BE2C (cell line): Measurements from ENCODE around the gene SH3TC1.

Source experiments
- DNase-seq: peaks from one replicate; pipeline ENCODE4 v3.0.0-alpha.2; 2020
- H3K27me3 ChIP-seq: fragments of 250-450 bp; sonication (Bioruptor Pico); 2 replicates; pipeline ENCODE4 v1.5.1; 2020; ENCODE audit warnings: mild to moderate bottlenecking
- H3K36me3 ChIP-seq: fragments of 250-450 bp; sonication (Bioruptor Pico); 2 replicates; pipeline ENCODE4 v1.5.1; 2020; ENCODE audit warnings: mild to moderate bottlenecking
- H3K4me1 ChIP-seq: fragments of 250-450 bp; sonication (Bioruptor Pico); 2 replicates; pipeline ENCODE4 v1.5.1; 2020
- H3K4me3 ChIP-seq: 2 replicates; pipeline ENCODE4 v1.5.1; 2011; ENCODE audit warnings: low read depth, low read length
- H3K9me3 ChIP-seq: fragments of 250-450 bp; sonication (Bioruptor Pico); 2 replicates; pipeline ENCODE4 v1.5.1; 2020
- TF ChIP-seq, protein P1 (sequence below): IDR thresholded peaks from 2 replicates; pipeline ENCODE4 v1.5.1; 2012; ENCODE audit warnings: mild to moderate bottlenecking, low read depth, low read length

Gene SH3TC1

DNA sequence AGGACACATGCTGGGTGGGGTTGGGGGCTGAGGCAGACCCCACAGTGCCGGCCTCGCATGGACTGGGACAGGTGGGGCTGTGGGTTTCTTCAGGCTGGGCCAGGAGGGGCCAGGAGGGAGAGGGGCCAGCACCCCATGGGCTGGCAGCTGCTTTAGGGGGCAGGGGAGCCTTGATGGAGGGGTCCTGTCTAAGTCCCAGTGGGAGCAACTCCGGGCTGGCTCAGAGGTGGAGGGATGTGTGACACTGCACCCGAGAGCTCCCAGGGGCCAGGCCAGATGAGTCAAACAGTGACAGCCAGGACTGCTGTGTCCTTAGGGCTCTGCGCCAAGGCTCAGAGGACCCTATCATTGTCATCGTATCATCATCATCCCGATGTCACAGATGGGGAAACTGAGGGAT, 36.1 kb upstream of the SH3TC1 start:
- H3K9me3 ChIP-seq, result no peaks in the 10 kb centered on the region
- H3K4me1 ChIP-seq, result no peaks in the 10 kb centered on the region
- no peaks in the 10 kb centered on the region for H3K36me3 ChIP-seq
- TF ChIP-seq, protein P1, sequence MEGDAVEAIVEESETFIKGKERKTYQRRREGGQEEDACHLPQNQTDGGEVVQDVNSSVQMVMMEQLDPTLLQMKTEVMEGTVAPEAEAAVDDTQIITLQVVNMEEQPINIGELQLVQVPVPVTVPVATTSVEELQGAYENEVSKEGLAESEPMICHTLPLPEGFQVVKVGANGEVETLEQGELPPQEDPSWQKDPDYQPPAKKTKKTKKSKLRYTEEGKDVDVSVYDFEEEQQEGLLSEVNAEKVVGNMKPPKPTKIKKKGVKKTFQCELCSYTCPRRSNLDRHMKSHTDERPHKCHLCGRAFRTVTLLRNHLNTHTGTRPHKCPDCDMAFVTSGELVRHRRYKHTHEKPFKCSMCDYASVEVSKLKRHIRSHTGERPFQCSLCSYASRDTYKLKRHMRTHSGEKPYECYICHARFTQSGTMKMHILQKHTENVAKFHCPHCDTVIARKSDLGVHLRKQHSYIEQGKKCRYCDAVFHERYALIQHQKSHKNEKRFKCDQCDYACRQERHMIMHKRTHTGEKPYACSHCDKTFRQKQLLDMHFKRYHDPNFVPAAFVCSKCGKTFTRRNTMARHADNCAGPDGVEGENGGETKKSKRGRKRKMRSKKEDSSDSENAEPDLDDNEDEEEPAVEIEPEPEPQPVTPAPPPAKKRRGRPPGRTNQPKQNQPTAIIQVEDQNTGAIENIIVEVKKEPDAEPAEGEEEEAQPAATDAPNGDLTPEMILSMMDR, result no peak
- DNase-seq, result no peak
- H3K4me3 ChIP-seq, result no peak overlapping the region
- H3K27me3 ChIP-seq, result peaks cover 5% of the 10 kb centered on the region

DNA sequence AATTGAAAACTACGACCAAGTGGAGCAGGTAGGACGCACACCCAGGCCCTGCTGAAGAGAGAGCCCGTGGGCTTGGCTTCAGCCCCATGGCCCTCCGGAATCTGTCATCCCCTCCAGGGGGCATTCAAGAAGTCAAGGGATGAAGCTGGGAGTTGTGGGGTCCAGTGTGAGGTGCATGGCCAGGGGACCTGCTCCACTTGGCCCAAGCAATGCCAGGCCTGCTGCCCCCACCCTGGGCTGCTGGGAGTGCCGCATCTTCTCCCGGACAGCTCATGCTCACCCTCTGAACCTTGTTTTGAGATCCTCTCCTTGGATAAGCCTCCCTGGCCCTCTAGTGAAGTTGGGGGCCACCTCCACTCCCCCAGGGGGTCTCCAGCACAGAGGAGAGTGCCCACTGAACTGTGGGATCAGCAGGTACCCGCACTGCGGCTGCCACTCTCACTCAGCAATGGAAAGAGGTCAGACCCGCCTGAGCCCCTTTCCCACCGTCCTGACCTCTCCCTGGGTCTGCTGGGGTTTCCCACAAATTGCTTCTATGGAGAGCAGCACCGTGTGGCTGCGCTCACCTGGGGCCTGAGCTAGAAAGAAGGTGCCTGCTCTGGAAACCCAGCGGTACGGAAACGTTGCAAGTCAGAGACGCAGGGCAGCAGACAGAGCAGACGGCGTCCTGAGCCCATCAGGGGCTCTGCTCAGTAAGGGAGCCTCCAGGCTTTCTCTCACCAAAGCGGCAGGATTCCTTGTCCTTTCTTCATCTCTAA, 35.5 kb upstream of the SH3TC1 start:
- TF ChIP-seq, protein P1, result no peak
- H3K9me3 ChIP-seq, result no peaks in the 10 kb centered on the region
- no peaks in the 10 kb centered on the region for H3K27me3 ChIP-seq
- H3K4me1 ChIP-seq, result no peaks in the 10 kb centered on the region
- no peak for DNase-seq
- H3K4me3 ChIP-seq, result no peak overlapping the region
- H3K36me3 ChIP-seq, result no peaks in the 10 kb centered on the region

DNA sequence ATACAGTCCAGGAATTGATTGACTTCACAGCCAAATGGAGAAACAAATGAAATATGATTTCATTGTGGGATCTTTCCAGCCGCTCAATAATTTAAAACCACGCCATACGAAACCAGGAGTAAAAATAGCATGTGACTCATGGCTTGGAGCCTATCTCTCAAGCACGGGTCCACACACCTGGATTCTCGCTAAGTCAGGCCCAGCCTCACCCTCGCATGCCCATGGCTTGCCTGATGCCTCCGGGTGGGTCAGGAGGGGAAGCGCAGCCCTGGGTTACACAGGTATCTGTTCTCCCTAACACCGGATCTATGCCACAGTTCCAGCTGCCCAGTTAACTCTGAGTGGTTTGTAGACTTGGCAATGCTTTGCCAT, 34.9 kb upstream of the SH3TC1 start:
- TF ChIP-seq, protein P1, result no peak
- Histone ChIP-seq H3K4me1 (no peaks in the 10 kb centered on the region), H3K36me3 (no peaks in the 10 kb centered on the region)

DNA sequence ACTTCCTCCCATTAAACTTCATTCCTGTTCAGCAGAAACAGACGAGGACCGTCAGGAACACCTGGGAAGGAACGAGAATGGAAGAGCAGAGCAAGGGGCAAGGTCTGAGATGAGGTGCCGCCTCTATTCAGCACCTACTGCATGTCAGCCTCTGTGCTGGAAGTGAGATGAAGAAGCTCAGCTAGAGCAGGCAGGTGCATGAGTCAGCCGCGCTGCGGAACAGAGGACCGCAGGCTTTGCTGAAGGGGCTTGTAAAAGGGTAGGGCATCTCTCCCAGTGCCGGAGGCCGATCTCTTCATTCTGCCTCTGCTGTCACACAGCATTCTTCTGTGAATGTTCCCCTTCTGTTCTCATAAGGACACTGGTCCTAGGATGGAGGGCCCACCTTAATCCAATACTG, 34.4 kb upstream of the SH3TC1 start:
- Histone ChIP-seq H3K9me3 (no peaks in the 10 kb centered on the region), H3K36me3 (no peaks in the 10 kb centered on the region), H3K27me3 (no peaks in the 10 kb centered on the region), H3K4me3 (no peak overlapping the region), H3K4me1 (no peaks in the 10 kb centered on the region)
- no peak for DNase-seq
- TF ChIP-seq, protein P1, result no peak

More for the DNA sequence above, 34.9 kb upstream of the SH3TC1 start:
- no peak overlapping the region for H3K4me3 ChIP-seq
- DNase-seq, result no peak
- no peaks in the 10 kb centered on the region for H3K9me3 ChIP-seq
- no peaks in the 10 kb centered on the region for H3K27me3 ChIP-seq

DNA sequence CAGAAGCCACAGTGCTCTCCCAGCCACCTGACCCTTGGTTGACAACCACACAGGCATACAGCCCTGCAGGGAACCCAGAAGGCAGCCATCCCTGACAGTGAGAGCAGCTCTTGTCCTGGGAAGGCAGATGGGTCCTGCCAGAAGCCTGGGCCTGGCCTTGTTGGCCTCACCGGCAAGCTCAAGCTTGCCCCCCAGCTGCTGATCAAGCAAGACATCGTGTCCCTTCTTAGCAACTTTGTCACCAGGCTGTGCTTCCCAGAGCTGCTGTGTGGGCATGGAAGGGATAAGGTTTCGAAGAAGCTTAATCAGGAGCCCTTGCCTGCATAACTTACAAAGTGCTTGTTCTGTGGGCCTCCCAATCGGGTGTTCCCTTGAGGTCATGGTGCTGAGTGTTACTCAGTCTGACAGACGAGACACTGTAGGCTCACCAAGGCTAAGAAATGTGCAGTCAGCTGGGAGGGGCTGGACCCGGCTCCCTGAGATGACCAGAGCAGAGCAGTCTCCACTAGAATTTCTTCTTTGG, 33.7 kb upstream of the SH3TC1 start:
- no peaks in the 10 kb centered on the region for H3K9me3 ChIP-seq
- H3K4me3 ChIP-seq, result no peak overlapping the region
- no peak for DNase-seq
- H3K36me3 ChIP-seq, result no peaks in the 10 kb centered on the region
- no peaks in the 10 kb centered on the region for H3K27me3 ChIP-seq
- no peaks in the 10 kb centered on the region for H3K4me1 ChIP-seq
- TF ChIP-seq, protein P1, result no peak

DNA sequence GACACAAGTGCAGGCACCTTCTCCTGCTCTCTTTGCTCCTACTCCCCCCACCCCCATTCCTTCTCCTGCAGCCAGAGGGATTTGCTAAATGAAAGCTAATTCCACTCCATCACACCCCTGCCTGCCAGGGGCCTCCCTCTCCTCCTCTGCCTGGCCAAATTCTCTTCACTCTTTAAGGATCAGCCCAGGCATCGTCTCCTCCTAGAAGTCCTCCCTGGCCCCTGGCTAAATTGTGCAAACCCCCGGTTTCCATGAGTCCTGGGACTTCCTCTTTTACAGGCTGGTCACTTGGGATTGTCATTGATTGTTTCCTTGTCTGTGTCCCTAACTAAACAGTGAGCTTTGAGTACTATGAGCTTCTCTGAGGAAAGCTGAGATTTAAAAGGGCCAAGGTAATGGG, 31.8 kb upstream of the SH3TC1 start:
- TF ChIP-seq, protein P1, result no peak
- H3K4me3 ChIP-seq, result no peak overlapping the region
- no peaks in the 10 kb centered on the region for H3K36me3 ChIP-seq
- H3K4me1 ChIP-seq, result no peaks in the 10 kb centered on the region
- no peaks in the 10 kb centered on the region for H3K9me3 ChIP-seq
- no peak for DNase-seq
- H3K27me3 ChIP-seq, result no peaks in the 10 kb centered on the region
